Activated CD4-positive, alpha-beta T cell treated with anti-CD3 and anti-CD28 coated beads, Interleukin-2, amount 50 U/mL, for 4 hours (primary cell): ENCODE measurements around the gene PNN.
"Not testable (repeated sequence)": the region's sequence is repeated elsewhere in the genome, so short reads cannot be mapped to it uniquely, and the experiment has no call there.

Experiments
- DNase-seq, 2 experiments: peaks; one replicate each; pipeline ENCODE4 v3.0.0-alpha.2; 2020

PNN gene

DNA sequence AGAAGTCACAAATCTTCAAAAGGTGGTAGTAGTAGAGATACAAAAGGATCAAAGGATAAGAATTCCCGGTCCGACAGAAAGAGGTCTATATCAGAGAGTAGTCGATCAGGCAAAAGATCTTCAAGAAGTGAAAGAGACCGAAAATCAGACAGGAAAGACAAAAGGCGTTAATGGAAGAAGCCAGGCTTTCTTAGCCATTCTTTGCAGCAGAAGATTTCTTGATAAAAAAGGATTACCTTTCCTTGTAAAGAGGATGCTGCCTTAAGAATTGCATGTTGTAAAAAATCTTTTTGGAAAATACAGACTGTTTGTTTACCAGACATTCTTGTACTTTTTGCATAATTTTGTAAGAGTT, 6.6 kb downstream of the PNN start:
- DNase-seq: no peak

DNA sequence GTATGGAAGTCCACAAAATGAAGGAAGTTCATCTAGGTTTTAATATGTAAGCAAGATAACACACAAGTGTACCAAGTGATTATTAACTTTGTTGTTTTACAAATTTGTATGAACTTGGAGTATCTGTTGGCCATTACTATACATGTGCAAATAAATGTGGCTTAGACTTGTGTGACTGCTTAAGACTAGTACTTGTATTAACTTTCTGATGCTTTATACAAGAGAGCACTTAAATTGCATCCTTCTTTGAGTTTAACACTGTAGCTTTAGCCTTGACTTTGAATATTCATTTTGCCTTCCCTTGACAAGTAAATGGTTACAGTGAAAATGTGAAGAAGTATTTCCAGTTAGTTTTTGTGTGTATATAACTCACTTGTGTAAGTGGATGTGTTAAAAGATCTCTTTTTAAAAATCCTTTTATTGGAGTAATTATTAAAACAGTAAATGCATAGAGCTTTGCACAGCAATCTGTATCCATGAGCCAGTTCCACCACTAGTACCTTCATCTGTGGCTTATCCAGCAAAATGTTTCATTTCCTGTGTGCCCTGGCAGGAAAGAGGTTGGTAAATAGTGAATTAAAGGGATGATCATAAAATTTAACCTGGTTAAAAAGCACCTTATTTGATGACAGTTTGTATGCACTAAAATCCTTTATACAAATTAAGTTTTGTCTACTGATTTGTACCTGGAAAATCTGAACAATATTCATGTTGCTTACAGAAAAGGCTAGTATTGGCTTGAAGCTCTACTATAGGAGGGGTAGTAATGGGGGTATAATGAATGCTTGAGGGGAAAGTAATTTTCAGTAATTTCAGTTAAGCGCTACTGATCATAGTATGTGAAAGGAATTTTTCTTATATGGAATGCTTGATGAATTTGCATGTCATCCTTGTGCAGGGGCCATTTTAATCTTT, 8.0 kb downstream of the PNN start:
- no peak for DNase-seq

DNA sequence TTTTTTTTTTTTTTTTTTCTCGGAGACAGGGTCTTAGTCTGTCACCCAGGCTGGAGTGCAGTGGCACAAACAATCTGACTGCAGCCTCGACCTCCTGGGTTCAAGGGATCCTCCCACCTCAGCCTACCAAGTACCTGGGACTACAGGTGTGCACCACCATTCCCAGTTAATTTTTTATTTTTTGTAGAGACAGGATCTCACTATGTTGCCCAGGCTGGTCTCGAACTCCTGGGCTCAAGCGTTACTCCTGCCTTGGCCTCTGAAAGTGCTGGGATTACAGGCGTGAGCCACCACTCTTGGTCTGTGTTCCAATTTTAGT, 8.6 kb downstream of the PNN start:
- not testable (repeated sequence) for DNase-seq

DNA sequence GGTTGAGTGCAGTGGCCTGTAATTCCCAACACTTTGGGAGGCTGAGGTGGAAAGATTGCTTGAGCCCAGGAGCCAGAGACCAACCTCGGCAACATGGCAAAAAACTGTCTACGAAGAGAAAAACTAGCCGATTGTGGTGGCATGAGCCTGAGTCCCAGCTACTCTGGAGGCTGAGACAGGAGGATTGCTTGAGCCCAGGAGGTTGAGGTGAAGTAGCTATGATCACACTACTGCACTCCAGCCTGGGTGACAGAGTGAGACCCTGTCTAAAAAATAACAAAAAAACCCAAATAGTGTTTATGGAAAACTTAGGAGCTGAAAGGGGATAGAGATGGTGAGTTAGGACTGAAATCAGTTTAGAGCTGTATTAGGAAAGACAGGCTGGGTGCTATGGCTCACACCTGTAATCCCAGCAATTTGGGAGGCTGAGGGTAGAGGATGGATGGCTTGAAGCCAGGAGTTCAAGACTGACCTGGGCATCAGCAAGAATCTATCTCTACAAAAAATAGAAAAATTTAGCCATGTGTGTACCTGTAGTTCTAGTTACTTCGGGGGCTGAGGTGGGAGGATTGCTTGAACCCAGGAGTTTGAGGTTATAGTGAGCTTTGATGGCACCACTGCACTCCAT, 9.7 kb downstream of the PNN start:
- no peak for DNase-seq

DNA sequence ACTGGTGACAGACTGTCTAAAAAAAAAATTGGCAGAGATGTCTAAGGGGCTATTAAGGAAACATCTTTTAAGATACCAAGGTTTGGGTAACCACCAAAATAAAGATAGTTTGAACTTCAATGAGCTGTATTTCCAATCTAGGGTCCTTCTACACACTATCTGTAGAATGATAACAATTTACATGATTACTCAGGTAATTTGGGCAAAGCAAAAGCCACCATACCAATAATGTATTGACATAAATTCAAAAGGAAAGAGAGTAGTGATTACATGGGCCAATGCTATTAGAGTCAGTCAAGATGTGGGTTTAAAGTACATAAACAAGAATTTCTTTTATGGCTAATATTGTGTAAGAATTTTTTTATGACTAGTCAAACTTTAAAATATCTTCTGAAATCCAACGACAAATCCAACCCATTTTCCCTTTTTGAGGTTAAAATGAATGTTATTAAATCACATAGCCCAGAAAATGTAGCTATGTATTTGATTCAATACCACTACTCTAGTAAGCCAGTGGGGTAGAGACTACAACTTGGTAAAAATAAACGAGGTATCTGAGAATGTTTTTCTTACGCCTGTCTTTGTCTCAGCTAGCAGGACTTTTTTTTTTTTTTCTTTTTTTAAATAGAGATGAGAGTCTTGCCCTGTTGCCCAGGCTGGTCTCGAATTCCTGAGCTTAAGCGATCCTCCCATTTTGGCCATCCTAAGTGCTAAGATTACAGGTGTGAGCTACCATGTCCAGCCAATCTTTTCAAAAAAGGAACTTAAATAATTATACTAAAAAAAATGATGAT, 10.4 kb downstream of the PNN start:
- no peak for DNase-seq

DNA sequence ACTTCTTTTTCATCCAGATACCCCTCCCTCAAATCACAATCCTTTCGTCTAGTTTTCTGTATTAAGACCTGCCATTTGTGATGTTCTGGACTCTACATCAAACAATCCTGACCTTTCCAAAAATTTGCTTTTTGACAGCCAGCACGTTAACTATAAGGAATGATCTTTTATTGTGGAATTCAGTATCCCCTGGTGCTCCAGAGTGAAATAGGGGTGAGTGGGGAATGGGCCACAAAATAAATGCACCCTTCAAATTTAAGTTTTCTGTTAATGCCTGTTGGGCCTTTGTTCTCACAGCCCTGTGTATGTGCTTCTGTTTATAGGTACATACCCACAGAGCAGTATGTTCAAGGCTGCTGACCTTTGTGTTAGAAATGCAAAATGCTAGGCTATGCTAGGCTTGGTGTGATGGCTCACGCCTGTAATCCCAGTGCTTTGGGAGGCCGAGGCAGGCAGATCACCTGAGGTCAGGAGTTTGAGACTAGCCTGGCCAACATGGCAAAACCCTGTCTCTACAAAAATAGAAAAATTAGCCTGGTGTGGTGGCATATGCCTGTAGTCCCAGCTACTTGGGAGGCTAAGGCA, 12.0 kb downstream of the PNN start:
- no peak for DNase-seq

DNA sequence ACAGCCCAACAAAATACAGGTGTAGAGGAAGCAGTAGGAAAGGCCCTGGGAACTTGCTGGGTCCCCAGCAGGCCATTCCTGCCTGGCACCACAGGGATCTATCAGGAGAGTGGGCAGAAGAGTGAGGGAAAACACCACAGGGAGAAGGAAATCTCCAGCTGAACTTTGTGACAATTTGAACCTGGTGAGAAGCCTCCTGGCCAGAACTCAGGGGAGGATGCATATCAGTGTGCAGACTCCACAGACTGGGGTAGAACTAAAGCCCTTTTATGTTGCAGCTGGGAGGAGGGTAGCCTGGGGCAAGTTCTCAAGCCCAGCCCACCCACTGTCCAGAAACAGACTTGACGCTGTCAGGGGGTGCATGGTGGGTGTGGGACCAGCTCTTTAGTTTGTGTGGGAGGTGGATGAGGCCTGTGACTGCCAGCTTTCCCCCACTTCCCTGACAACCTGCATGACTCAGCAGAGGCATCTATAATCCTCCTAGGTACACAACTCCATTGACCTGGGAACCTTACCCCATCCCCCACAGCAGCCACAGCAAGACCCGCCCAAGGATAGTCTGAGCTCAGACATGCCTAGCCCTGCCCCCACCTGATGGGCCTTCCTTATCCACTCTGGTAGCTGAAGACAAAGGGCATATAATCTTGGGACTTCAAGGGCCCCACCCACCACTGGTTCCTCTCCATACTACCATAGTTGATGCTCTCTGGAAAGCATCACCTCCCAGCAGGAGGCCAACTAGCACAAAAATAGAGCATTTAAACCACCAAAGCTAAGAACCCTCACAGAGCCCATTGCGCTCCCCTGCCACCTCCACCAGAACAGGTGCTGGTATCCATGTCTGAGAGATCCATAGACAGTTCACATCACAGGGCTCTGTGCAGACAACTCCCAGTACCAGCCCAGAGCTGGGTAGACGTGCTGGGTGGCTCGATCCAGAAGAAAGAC, 28.9 kb downstream of the PNN start:
- no peak for DNase-seq

DNA sequence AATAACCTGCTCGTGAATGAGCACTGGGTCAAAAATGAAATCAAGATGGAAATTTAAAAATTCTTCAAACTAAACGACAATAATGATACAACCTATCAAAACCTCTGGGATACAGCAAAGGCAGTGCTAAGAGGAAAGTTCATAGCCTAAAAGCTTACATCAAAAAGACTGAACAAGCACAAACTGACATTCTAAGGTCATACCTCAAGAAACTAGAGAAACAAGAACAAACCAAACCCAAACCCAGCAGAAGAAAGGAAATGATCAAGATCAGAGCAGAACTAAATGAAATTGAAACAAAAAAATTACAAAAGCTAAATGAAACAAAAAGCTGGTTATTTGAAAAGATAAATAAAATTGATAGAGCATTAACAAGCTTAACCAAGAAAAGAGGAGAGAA, 32.4 kb downstream of the PNN start:
- not testable (repeated sequence) for DNase-seq

DNA sequence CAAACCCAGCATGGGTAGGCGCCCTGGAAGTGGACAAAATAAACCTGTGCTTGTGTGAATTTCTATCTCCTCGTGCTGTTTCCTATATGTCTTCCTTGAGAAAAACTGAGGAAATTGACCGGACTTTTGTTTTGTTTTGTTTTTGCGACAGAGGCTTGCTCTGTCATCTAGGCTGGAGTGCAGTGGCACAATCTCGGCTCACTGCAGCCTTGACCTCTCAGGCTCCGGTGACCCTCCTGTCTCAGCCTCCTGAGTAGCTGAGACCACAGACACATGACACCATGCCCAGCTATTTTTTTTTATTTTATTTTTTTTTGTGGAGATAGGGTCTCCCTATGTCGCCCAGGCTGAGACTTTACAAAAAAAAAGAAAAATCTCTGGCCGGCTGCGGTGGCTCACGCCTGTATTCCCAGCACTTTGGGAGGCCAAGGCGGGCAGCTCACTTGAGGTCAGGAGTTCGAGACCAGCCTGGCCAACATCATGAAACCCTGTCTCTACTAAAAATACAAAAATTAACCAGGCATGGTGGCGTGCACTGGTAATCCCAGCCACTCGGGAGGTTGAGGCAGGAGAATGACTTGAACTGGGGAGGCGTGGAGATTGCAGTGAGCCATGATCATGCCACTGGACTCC, 36.2 kb downstream of the PNN start:
- DNase-seq: no peak

DNA sequence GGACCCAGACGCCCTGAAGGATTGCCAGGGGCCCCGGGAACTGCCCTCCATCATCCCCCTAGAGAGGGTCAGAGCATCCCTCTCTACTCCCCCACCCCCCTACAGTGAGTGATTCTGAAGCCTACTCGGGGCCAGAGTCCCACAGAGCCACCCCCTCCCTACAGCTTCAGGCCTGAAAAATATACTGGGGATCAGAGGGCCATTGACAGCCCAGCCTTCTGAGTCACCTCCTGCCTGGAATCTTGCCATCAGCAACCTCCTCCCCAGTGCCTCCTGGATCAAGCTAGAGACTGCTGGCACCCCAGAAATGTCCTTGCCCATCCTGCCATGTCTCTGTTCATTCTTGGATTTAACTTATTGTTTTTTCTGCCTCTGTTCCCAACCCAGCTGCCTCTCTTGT, 37.0 kb downstream of the PNN start:
- DNase-seq: no peak

DNA sequence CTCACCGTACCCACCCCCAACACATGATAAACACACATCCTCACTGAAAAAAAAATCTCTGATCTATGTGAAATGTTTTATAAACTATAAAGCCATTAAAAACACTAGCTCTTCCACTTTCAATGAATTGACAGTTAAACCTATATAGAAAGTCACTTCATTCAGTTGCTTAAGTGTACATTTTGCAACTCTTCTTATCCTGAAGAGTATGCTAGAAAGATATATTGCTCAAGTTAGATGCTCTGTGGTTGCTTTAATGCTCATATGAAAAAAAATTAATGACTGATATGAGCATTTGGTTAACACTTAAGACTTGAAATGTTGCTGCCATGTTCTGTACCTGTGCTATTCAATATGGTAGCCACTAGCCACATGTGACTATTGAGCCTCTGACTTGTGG, 37.6 kb downstream of the PNN start:
- no peak for DNase-seq

DNA sequence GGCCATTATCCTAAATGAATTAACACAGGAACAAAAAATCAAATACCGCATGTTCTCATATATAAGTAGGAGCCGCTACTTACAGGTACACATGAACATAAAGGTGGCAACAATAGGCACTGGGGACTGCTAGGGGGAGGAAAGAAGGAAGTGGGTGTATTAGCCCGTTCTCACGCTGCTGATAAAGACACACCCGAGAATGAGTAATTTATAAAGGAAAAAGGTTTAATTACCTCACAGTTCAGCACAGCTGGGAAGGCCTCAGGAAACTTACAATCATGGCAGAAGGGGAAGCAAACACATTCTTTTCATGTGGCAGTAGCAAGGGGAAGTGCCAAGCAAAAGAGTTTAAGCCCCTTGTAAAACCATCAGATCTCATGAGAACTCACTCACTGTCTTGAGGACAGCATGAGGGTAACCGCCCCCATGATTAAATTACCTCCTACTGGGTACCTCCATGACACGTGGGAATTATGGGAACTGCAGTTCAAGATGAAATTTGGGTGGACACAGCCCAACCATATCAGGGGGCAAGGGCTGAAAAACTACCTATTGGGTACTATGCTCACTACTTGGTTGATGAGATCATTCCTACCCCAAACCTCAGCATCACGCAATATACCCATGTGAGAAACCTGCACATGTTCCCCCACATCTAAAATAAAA, 42.3 kb downstream of the PNN start:
- no peak for DNase-seq

DNA sequence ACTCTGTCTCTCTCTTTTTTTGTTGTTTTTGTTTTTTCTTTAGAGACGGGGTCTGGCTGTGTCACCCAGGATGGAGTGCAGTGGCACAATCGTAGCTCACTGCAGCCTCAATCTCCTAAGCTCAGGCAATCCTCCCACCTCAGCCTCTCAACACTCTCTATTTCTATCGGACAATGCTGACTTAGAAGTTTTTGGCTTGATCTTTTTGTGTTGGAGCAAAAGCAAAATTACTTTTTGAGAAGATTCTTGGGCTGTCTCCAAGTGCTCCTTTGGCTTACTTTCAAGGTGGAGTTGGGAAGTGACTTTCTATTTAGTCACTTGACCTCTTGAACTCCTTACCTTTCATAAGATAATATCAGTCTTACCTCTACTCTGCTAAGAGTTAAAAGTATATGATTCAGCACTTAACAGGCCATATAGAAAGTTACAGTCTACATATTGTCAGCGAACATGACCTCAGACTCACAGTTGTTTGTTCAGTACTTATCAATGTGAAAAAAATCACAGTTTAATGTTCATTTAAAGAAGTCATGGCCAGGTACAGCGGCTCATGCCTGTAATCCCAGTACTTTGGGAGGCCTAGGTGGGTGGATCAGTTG, 43.2 kb downstream of the PNN start:
- no peak for DNase-seq

DNA sequence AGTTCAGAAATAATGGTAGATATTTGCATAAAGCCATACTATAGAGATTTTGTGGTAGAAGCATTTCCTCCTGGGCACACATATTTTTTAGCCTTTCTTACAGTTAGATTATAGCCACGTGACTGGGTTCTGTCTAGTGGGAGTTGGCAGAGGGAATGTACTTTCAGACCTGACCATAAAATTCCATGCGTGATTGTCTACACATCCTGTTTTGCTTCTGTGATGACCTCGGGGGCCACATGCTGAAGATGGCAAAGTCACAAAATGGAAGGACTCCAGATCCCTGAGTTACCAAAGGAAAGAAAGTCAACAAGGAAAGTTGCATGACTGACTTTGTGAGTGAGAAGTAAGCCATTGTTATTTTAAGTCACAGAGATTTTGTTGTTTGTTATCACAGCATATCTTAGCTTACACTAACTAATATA, 44.0 kb downstream of the PNN start:
- no peak for DNase-seq

DNA sequence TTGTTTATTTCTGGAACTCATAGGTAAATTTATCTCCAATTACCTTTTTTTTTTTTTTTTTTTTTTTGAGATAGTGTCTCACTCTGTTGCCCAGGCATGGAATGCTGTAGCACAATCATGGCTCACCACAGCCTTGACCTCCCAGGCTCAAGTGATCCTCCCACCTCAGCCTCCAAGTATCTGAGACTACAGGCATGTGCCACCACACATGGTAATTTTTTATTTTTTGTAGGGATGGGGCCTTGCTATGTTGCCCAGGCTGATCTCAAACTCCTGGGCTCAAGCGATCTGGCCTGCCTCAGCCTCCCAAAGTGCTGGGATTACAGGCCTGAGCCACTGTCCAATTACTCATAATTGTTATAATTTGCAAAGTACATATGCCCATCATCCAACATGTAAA, 45.4 kb downstream of the PNN start:
- DNase-seq: not testable (repeated sequence)

DNA sequence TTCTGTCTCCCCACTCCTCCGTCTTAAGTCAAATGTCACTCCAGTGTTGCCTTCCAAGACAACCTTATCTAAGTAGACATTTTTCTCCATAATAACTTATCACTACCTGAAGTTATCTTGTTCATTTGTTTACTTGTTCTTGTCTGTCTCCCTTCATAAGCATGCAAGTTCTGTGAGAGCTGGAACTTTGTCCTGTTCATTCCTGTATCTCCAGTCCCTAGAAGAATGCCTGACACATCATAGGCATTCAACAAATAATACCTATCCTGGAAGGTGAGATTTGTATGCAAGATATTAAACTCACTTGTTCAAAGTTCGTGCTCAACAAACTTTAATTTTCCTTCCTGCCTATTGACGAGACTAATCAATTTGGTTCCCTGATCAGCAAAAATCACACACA, 53.0 kb downstream of the PNN start:
- DNase-seq: no peak

DNA sequence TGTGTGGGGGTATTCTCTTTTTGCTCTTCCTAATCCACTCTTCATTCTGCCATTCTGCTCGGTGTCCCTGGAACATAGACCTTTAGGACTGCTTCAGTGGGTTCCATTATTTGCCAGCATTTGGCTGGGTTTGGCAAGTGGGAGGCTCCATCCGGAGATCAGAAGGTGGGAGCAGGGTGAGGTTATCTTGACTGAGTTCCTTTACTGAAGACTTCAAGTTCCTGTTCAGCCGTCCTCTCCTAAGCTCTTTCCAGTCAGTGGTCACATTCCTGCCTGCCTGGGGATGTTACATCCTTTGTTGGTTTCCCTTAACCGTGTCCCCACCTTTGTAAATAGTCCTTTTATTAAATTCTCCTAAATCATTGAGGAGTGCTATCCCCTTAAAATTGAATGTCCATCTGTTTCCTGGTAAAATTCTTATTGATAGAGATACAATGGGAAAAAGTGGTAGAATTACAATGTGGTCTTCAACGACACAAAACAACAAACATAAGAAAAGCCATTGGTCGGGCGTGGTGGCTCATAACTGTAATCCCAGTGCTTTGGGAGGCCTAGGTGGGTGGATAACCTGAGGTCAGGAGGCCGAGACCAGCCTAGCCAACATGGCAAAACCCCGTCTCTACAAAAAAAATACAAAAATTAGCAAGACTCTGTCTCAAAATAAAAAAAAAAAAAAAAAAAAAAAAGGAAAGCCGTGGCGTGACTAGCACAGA, 53.6 kb downstream of the PNN start:
- peak in 1 of 2 experiments; percentile 7 for DNase-seq

DNA sequence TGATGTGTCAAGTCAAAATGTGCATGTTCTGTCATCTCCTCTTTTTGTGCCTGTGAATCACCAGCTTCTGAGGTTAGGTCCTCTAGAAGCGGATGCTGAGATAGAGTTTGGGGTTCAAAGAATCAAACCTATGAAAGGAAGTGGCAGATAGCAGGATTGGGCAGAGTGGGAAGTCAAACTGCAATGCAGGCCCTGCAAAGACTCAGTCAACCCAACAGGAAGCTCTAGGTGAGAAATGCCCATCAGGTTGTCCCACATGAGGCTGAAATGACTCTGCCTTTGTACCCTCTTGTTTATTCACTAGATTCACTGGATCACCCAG, 54.1 kb downstream of the PNN start:
- DNase-seq: peak; percentile 11 to 21

DNA sequence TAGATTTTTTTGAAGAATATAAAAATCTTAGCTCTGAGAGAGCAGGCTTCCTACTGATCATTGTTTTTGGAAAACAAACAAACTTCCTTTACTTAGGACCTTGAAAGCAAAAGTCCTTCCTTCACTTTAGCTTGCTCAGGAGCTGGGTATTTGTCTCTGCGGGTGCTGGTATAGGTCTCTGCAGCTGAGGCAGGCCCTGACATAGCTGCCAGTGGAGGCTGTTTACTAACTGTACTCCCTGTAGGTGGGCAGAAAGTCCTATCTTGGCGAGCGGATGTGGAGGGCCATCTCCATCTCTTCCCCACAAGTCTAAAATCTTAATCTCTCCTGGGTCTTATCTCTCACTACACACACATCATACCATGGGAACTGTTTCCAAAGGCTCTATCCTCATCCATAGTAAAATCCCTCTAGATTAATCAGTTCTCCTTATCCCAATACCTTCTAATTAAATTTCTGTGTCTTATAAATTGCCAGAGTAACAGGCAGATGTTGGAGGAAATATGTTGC, 54.6 kb downstream of the PNN start:
- DNase-seq: no peak

DNA sequence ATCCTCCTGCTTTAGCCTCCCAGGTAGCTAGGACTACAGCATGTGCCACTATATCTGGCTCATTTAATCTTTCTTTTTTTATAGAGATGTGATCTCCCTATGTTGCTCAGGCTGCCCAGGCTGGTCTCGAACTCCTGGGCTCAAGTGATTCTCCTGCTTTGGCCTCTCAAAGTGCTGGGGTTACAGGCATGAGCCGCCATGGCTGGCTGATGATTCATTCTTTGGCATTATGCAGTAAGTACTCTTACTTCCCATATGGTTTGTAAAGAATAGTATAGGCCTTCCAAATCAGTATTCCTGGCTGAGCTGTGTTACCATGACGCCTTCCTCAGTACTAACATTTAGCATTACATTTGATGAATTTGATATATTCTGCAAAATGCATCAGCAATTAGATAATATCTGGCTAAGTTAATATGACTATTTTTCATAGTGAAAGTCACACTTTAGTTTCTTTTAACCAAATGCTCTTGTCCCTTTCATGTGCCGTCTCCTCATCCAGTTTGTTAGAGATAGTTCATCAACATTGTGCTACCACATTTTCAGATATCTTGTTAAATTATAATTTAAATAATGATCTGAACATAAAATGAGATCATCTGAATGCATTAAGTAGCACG, 55.5 kb downstream of the PNN start:
- no peak for DNase-seq
